ENCODE measurements around the gene NPHS1.
"Not testable (repeated sequence)": the region's sequence is repeated elsewhere in the genome, so short reads cannot be mapped to it uniquely, and the experiment has no call there.

Gene NPHS1

GRCh38 chr19:35848486-35848885 lies 3.8 kb downstream of the NPHS1 start:
- DNase-seq (ENCODE audit: low read depth in 2 of 2), result no peak

GRCh38 chr19:35847911-35848310 lies 4.4 kb downstream of the NPHS1 start:
- no peak for DNase-seq (ENCODE audit: low read depth in 2 of 2)

- no peak for DNase-seq (ENCODE audit: low read depth in 2 of 2)
Measured at GRCh38 chr19:35846038-35846668, 6.2 kb downstream of the NPHS1 start.

GRCh38 chr19:35845215-35846037 lies 6.9 kb downstream of the NPHS1 start:
- DNase-seq (ENCODE audit: low read depth in 2 of 2), result no peak

- no peak for DNase-seq (ENCODE audit: low read depth in 2 of 2)
Measured at GRCh38 chr19:35844482-35845214, 7.7 kb downstream of the NPHS1 start.

GRCh38 chr19:35843676-35844481 lies 8.4 kb downstream of the NPHS1 start:
- no peak for DNase-seq (ENCODE audit: low read depth in 2 of 2)

GRCh38 chr19:35842666-35843272 lies 9.5 kb downstream of the NPHS1 start:
- DNase-seq (ENCODE audit: low read depth in 2 of 2), result no peak

- DNase-seq (ENCODE audit: low read depth in 2 of 2), result no peak
Measured at GRCh38 chr19:35841961-35842595, 10.2 kb downstream of the NPHS1 start.

- DNase-seq (ENCODE audit: low read depth in 2 of 2), result not testable (repeated sequence)
Measured at GRCh38 chr19:35836096-35836495, 16.2 kb downstream of the NPHS1 start.

GRCh38 chr19:35833972-35834371 lies 18.3 kb downstream of the NPHS1 start:
- no peak for DNase-seq (ENCODE audit: low read depth in 2 of 2)

- no peak for DNase-seq (ENCODE audit: low read depth in 2 of 2)
Measured at GRCh38 chr19:35832054-35832453, 20.2 kb downstream of the NPHS1 start.

GRCh38 chr19:35830986-35831385 lies 21.3 kb downstream of the NPHS1 start:
- no peak for DNase-seq (ENCODE audit: low read depth in 2 of 2)

GRCh38 chr19:35828692-35829301 lies 23.5 kb downstream of the NPHS1 start:
- no peak for DNase-seq (ENCODE audit: low read depth in 2 of 2)

- no peak for DNase-seq (ENCODE audit: low read depth in 2 of 2)
Measured at GRCh38 chr19:35824150-35824549, 28.2 kb downstream of the NPHS1 start.

- DNase-seq (ENCODE audit: low read depth in 2 of 2), result no peak
Measured at GRCh38 chr19:35822579-35822978, 29.7 kb downstream of the NPHS1 start.

GRCh38 chr19:35818445-35818844 lies 33.9 kb downstream of the NPHS1 start:
- no peak for DNase-seq (ENCODE audit: low read depth in 2 of 2)

GRCh38 chr19:35816846-35817245 lies 35.5 kb downstream of the NPHS1 start:
- DNase-seq (ENCODE audit: low read depth in 2 of 2), result no peak

GRCh38 chr19:35816262-35816661 lies 36.0 kb downstream of the NPHS1 start:
- no peak for DNase-seq (ENCODE audit: low read depth in 2 of 2)

- no peak for DNase-seq (ENCODE audit: low read depth in 2 of 2)
Measured at GRCh38 chr19:35813043-35813890, 39.0 kb downstream of the NPHS1 start.
